ENCODE measurements around the gene IPMK.
A peak's percentile ranks its signal among the peaks of the same experiment; 100 is the strongest.

IPMK gene

GRCh38 chr10:58291538-58292174 is 24.0 kb upstream of the IPMK start:
- Histone ChIP-seq H3K27me3 (ENCODE audit: control insufficient read depth, insufficient read depth, low read length) (no peaks in the 10 kb centered on the region), H3K4me2 (ENCODE audit: low read length) (no peak overlapping the region), H3K9ac (no peak overlapping the region), H3K79me2 (peaks cover 8% of the 10 kb centered on the region), H2AFZ (no peak overlapping the region), H3K9me3 (ENCODE audit: control insufficient read depth, low read length) (no peaks in the 10 kb centered on the region), H3K4me1 (peaks cover 40% of the 10 kb centered on the region), H3K36me3 (ENCODE audit: control insufficient read depth, insufficient read depth, low read length) (no peaks in the 10 kb centered on the region), H3K27ac (peak overlapping the region; percentile 79), H3K4me3 (ENCODE audit: low read depth, low read length) (no peak overlapping the region)
- TF ChIP-seq, protein P1, sequence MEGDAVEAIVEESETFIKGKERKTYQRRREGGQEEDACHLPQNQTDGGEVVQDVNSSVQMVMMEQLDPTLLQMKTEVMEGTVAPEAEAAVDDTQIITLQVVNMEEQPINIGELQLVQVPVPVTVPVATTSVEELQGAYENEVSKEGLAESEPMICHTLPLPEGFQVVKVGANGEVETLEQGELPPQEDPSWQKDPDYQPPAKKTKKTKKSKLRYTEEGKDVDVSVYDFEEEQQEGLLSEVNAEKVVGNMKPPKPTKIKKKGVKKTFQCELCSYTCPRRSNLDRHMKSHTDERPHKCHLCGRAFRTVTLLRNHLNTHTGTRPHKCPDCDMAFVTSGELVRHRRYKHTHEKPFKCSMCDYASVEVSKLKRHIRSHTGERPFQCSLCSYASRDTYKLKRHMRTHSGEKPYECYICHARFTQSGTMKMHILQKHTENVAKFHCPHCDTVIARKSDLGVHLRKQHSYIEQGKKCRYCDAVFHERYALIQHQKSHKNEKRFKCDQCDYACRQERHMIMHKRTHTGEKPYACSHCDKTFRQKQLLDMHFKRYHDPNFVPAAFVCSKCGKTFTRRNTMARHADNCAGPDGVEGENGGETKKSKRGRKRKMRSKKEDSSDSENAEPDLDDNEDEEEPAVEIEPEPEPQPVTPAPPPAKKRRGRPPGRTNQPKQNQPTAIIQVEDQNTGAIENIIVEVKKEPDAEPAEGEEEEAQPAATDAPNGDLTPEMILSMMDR (IDR thresholded peaks at IDR 0.05) = peak; percentile 90

- Histone ChIP-seq H3K4me1 (peaks cover 51% of the 10 kb centered on the region), H3K4me2 (ENCODE audit: low read length) (peak overlapping the region; percentile 55), H3K79me2 (peaks cover 9% of the 10 kb centered on the region), H3K9me3 (ENCODE audit: control insufficient read depth, low read length) (no peaks in the 10 kb centered on the region), H3K27me3 (ENCODE audit: control insufficient read depth, insufficient read depth, low read length) (no peaks in the 10 kb centered on the region), H3K9ac (no peak overlapping the region), H3K4me3 (ENCODE audit: low read depth, low read length) (no peak overlapping the region), H2AFZ (no peak overlapping the region), H3K27ac (peak overlapping the region; percentile 99), H3K36me3 (ENCODE audit: control insufficient read depth, insufficient read depth, low read length) (no peaks in the 10 kb centered on the region)
- TF ChIP-seq, protein P1 (IDR thresholded peaks at IDR 0.05) = no peak
These were observed 14.9 kb upstream of the IPMK start for GRCh38 chr10:58282615-58283014.

DNA sequence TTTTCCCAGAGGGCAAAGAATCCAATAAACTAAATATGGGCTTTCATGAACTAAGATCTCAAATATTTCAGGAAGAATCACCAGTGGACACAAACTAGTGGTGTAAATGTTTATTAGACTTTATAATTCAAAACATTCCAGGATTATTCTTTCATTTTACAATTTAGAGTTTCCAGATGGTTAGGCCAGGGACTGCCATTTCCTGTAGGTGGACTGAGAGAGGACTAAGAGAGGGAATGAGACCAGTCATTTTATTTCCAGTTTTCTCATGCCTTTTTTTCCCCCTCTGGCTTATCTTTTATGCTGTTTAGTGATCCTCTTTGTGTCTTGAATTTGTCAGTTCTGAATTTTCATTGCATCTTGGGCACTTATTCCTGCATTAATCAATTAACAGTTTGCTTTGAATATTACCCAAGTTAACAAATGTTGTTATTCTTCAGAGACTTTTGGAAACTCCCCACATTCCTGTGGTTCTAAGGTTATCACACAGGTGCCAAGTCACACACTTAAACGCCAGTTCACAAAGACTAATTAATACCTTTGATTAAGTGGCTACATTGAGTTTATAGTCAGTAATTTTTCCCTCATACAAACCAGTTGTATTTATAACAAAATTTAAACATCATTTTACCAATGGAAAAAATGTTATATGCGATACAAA is 13.5 kb upstream of the IPMK start:
- peak overlapping the region; percentile 99 for H3K27ac ChIP-seq

GRCh38 chr10:58280477-58280876 is 12.8 kb upstream of the IPMK start:
- Histone ChIP-seq H2AFZ (no peak overlapping the region), H3K4me2 (ENCODE audit: low read length) (peak overlapping the region; percentile 32), H3K27ac (peak overlapping the region; percentile 99), H3K9ac (no peak overlapping the region), H3K79me2 (peaks cover 12% of the 10 kb centered on the region), H3K36me3 (ENCODE audit: control insufficient read depth, insufficient read depth, low read length) (no peaks in the 10 kb centered on the region), H3K4me1 (peaks cover 53% of the 10 kb centered on the region), H3K27me3 (ENCODE audit: control insufficient read depth, insufficient read depth, low read length) (no peaks in the 10 kb centered on the region), H3K9me3 (ENCODE audit: control insufficient read depth, low read length) (no peaks in the 10 kb centered on the region), H3K4me3 (ENCODE audit: low read depth, low read length) (peak overlapping the region; percentile 17)
- TF ChIP-seq, protein P1 (IDR thresholded peaks at IDR 0.05) = no peak

More for the DNA sequence above, 13.5 kb upstream of the IPMK start:
- H3K9ac ChIP-seq = no peak overlapping the region
- peaks cover 52% of the 10 kb centered on the region for H3K4me1 ChIP-seq
- H3K36me3 ChIP-seq (ENCODE audit: control insufficient read depth, insufficient read depth, low read length) = no peaks in the 10 kb centered on the region
- H3K4me3 ChIP-seq (ENCODE audit: low read depth, low read length) = peak overlapping the region; percentile 17
- H2AFZ ChIP-seq = no peak overlapping the region
- peaks cover 12% of the 10 kb centered on the region for H3K79me2 ChIP-seq
- no peaks in the 10 kb centered on the region for H3K9me3 ChIP-seq (ENCODE audit: control insufficient read depth, low read length)
- H3K4me2 ChIP-seq (ENCODE audit: low read length) = peak overlapping the region; percentile 32
- TF ChIP-seq, protein P1 (IDR thresholded peaks at IDR 0.05) = no peak
- H3K27me3 ChIP-seq (ENCODE audit: control insufficient read depth, insufficient read depth, low read length) = no peaks in the 10 kb centered on the region

Measured in parathyroid adenoma (tissue), 2 donors.